Spleen (tissue), 7 donors: ENCODE data around the gene LAMC1.

Experiments used
- POLR2A ChIP-seq, 3 donors: fragments of 450-650 bp; IDR thresholded peaks; one replicate each; pipeline ENCODE4 v1.5.1; 2017; ENCODE audit warnings: antibody characterized with exemption in 3 of 3, mild to moderate bottlenecking in 1 of 3
- POLR2AphosphoS5 ChIP-seq, 3 donors: sonication (generic); formaldehyde crosslinking; IDR thresholded peaks; one replicate each; pipeline ENCODE4 v1.5.1; 2017; ENCODE audit warnings: antibody characterized with exemption in 3 of 3
- TF ChIP-seq, protein P1 (sequence below), 11 experiments: fragments of 200-600 bp in 7 of 11; fragments of 450-650 bp in 4 of 11; sonication (generic) in 4 of 11; IDR thresholded peaks in 8 of 11; conservative IDR thresholded peaks in 3 of 11; 1 replicate in 7 of 11; 2 replicates in 4 of 11; pipeline versions ENCODE4 v1.4.0 to v1.8.0; 2016 to 2021; ENCODE audit warnings: antibody characterized with exemption in 11 of 11, inconsistent platforms in 4 of 11, mild to moderate bottlenecking in 1 of 11
- donor health status: DM: no; HTN: no; CAD: no; lungs with moderate emphysema.
- donor health status: DM: no; HTN: no; CAD: no.
- donor health status: DM: no; HTN: no; CAD: no.

DNA sequence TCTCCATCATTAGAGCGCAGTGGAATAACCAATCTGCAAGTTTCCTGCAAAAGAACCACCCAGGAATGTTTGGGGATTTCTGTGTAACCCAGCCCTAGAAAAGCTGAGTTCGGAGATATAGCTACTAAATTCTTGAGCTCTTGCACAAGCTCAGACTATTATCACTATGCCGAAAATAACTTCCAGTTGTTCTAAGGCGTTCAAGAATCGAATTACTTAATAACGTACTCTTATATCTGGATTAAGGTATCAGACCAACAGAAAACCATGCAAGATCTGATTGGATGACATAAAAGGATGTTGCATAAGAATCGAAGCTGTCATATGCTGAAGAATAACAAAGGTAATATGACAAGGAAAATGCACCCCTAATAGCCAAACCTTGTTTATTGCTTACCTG, 155.3 kb downstream of the LAMC1 start:
- TF ChIP-seq, protein P1, sequence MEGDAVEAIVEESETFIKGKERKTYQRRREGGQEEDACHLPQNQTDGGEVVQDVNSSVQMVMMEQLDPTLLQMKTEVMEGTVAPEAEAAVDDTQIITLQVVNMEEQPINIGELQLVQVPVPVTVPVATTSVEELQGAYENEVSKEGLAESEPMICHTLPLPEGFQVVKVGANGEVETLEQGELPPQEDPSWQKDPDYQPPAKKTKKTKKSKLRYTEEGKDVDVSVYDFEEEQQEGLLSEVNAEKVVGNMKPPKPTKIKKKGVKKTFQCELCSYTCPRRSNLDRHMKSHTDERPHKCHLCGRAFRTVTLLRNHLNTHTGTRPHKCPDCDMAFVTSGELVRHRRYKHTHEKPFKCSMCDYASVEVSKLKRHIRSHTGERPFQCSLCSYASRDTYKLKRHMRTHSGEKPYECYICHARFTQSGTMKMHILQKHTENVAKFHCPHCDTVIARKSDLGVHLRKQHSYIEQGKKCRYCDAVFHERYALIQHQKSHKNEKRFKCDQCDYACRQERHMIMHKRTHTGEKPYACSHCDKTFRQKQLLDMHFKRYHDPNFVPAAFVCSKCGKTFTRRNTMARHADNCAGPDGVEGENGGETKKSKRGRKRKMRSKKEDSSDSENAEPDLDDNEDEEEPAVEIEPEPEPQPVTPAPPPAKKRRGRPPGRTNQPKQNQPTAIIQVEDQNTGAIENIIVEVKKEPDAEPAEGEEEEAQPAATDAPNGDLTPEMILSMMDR (IDR thresholded peaks at IDR 0.05 in 8 of 11, conservative IDR thresholded peaks at IDR 0.05 in 3 of 11): no peak
- TF ChIP-seq POLR2A (IDR thresholded peaks at IDR 0.05): no peak
- TF ChIP-seq POLR2AphosphoS5 (IDR thresholded peaks at IDR 0.05): no peak
